Smooth muscle cell (in vitro differentiated cells): ENCODE results near the gene ALB. TPM values are rescaled to one million over a fixed set of nuclear protein-coding genes. Genes with fewer than 3 reads are reported as not detected.

Experiments used
- DNase-seq: peaks from one replicate; lab custom pipeline; 2025; ENCODE audit not compliant: unreplicated experiment; lab: John Stamatoyannopoulos, UW
- H2AFZ ChIP-seq: fragments of 200-600 bp; sonication (generic); 2 replicates; pipeline ENCODE4 v1.6.0; 2016; ENCODE audit warnings: antibody characterized with exemption, low read depth, mild to moderate bottlenecking
- H3F3A ChIP-seq: fragments of 200-600 bp; sonication (generic); 2 replicates; pipeline ENCODE4 v1.6.0; 2017; ENCODE audit warnings: antibody characterized with exemption, low read depth
- H3K27ac ChIP-seq: fragments of 200-600 bp; sonication (generic); 2 replicates; pipeline ENCODE4 v1.5.1; 2016; ENCODE audit warnings: low read depth, mild to moderate bottlenecking
- H3K27me3 ChIP-seq: fragments of 200-600 bp; sonication (generic); 2 replicates; pipeline ENCODE4 v1.6.1; 2016; ENCODE audit warnings: low read depth, mild to moderate bottlenecking
- H3K36me3 ChIP-seq: fragments of 200-600 bp; sonication (generic); 2 replicates; pipeline ENCODE4 v1.5.1; 2016; ENCODE audit warnings: low read depth
- H3K4me1 ChIP-seq: fragments of 200-600 bp; sonication (generic); 2 replicates; pipeline ENCODE4 v1.5.1; 2016; ENCODE audit warnings: low read depth
- H3K4me2 ChIP-seq: fragments of 200-600 bp; sonication (generic); 2 replicates; pipeline ENCODE4 v1.6.0; 2016; ENCODE audit warnings: mild to moderate bottlenecking
- H3K4me3 ChIP-seq: fragments of 200-600 bp; sonication (generic); 2 replicates; pipeline ENCODE4 v1.5.1; 2016; ENCODE audit warnings: mild to moderate bottlenecking
- H3K79me2 ChIP-seq: fragments of 200-600 bp; sonication (generic); 2 replicates; pipeline ENCODE4 v1.6.0; 2016; ENCODE audit warnings: low read depth, mild to moderate bottlenecking
- H3K9ac ChIP-seq: fragments of 200-600 bp; sonication (generic); 2 replicates; pipeline ENCODE4 v1.6.0; 2016; ENCODE audit warnings: low read depth
- H3K9me3 ChIP-seq: fragments of 200-600 bp; sonication (generic); replicated peaks from 2 replicates; pipeline ENCODE4 v1.5.1; 2016; ENCODE audit warnings: low read depth
- H4K20me1 ChIP-seq: fragments of 200-600 bp; sonication (generic); 2 replicates; pipeline ENCODE4 v1.6.0; 2016; ENCODE audit warnings: low read depth
- CTCF ChIP-seq: fragments of 200-600 bp; sonication (generic); IDR thresholded peaks from 2 replicates; pipeline ENCODE4 v1.5.1; 2017; ENCODE audit warnings: borderline replicate concordance, mild to moderate bottlenecking, antibody characterized with exemption; ENCODE audit not compliant: insufficient read depth, poor library complexity, severe bottlenecking
- WGBS: methylation state at CpG from one replicate; pipeline ENCODE4 v1.1.7; 2016; ENCODE audit warnings: low lambda C conversion rate; 5-methylcytosine and 5-hydroxymethylcytosine counted together
- polyA plus RNA-seq: library from polyadenylated mRNA; unstranded; fragments of >200 nt; fragmentation: Nextera tagmentation; extraction: Ambion mirVana; gene quantifications from 2 replicates; pipeline ENCODE4 v1.2.1, GENCODE V29; 2016
- total RNA-seq: library from RNA; depleted of rRNA; stranded (reverse); fragments of >200 nt; gene quantifications from 2 replicates; pipeline ENCODE4 v1.2.3, GENCODE V29; 2014

The ALB gene
- total and polyA plus RNA-seq, 2 experiments from 2014 or later = 0.85 to 4.8 TPM

- no peak for DNase-seq
- Histone ChIP-seq H3K27ac (no peak overlapping the region), H3K4me2 (no peak overlapping the region), H3K36me3 (no peaks in the 10 kb centered on the region), H3F3A (no peaks in the 10 kb centered on the region), H2AFZ (no peak overlapping the region), H3K27me3 (no peaks in the 10 kb centered on the region), H3K79me2 (no peaks in the 10 kb centered on the region), H4K20me1 (no peaks in the 10 kb centered on the region), H3K4me1 (no peaks in the 10 kb centered on the region), H3K9me3 (no peaks in the 10 kb centered on the region), H3K9ac (no peak overlapping the region), H3K4me3 (no peak overlapping the region)
- 60% methylated on average over 3 of the region's 3 CpGs for WGBS
- TF ChIP-seq CTCF = no peak
These were observed 39.1 kb downstream of the ALB start for GRCh38 chr4:73443224-73443623.

DNA sequence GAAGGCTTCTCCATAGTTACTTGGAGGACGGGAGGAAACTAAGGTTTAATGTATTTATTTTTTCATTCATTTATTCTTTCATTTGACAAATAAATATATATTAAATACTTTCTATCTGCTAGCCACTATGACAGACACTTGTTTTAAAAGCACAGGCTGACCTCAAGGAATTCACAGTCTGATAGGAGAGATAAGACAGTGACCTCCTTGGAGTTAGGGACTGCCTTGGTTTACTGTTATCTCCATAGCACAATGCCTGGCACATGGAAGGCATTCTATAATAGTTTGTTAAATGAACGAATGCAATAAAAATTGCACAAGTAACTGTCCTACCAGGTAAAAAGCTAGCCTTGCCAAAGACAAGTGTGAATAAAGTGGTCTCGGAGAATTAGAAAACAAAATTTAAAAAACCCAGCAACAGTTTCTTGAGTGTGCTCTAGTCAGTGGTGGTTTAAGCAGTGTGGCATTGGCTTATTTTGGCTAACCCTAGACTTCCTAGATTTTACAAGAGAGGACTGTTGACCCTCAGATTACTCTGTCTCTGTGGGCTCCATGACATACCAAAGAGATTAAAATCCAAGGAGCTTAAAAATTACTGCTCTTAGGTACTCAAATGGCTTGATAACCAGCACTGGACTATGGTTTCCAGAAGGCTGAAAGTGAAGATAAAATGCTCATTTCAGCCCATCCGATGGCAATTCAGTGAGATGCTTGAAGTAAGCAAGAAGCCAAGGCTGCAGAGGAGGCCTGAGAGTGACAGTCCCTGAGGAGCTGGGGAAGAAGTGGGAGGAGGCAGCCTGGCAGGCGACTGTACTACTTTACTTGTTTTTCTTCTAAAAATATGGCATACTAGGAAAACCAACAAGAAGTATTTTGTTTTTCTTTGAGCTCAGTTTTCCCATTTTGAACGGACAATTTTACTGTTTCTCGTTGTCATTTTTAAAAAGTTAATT lies 41.6 kb downstream of the ALB start:
- peaks cover 2% of the 10 kb centered on the region for H3F3A ChIP-seq
- no peak for TF ChIP-seq CTCF
- no peaks in the 10 kb centered on the region for H4K20me1 ChIP-seq
- WGBS = 67% methylated on average over 7 of the region's 7 CpGs
- H3K27ac ChIP-seq = no peak overlapping the region
- H3K27me3 ChIP-seq = no peaks in the 10 kb centered on the region
- peak overlapping the region; percentile 40 for H2AFZ ChIP-seq
- no peaks in the 10 kb centered on the region for H3K79me2 ChIP-seq
- no peak for DNase-seq
- H3K4me1 ChIP-seq = peaks cover 8% of the 10 kb centered on the region
- H3K9ac ChIP-seq = no peak overlapping the region
- H3K36me3 ChIP-seq = no peaks in the 10 kb centered on the region
- H3K9me3 ChIP-seq = no peaks in the 10 kb centered on the region
- no peak overlapping the region for H3K4me3 ChIP-seq
- H3K4me2 ChIP-seq = no peak overlapping the region

DNA sequence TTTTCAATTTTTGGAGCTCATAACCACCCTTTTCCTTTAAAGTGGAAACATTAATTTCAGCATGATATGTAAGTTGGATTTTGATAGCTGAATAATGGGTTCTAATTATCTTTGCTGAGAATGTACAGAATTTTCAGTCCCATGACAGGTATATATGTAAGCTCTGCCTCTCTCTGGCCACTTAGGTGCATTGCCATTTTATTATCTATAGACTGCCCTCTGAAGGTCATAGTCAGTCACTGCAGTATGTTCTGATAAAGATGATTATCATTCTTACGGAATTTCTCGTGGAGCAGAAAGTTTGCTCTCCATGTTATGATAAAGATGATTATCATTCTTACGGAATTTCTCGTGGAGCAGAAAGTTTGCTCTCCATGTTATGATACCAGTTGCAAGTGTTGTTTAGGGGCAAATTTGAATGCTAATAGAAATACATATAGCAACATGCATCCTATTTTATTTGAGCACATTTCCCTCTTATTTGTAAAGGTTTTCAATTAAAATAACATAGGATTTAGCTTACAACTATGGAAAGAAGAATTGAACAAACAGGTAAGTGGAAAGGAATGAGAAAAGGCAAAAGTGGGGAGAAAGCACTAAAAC lies 42.4 kb downstream of the ALB start:
- TF ChIP-seq CTCF = peak; percentile 57
- Histone ChIP-seq H3K4me2 (no peak overlapping the region), H3K4me3 (no peak overlapping the region), H3K79me2 (no peaks in the 10 kb centered on the region), H4K20me1 (no peaks in the 10 kb centered on the region), H3K9me3 (no peaks in the 10 kb centered on the region), H3K27me3 (no peaks in the 10 kb centered on the region), H3K9ac (no peak overlapping the region), H3K27ac (no peak overlapping the region), H3F3A (peaks cover 4% of the 10 kb centered on the region), H3K36me3 (no peaks in the 10 kb centered on the region), H2AFZ (no peak overlapping the region), H3K4me1 (peaks cover 16% of the 10 kb centered on the region)
- WGBS = 49% methylated on average over 4 of the region's 4 CpGs
- DNase-seq = no peak
